ENCODE data around the gene THSD4.

THSD4 gene

DNA sequence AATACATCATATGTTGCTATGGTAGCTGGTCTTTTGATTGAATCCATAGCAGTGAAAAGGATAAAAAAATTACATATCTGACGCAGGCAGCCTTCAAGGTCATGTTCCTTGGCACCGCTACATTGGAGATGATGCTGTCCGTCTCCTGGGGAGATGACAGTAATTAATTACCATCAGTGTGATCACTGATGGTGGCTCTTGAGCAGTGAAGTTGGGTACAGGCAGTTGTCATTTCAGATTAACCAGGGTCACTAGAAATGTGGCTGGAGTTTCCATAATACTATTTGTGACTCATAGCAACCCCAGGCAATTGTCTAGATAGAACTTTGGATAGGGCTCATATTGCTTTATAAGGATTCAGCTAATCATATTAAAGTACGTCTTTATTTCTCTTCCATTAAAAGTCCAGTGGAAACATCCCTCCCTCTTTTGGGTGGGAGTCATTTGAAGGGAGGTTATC, 136.3 kb downstream of the THSD4 start:
- no peak for TF ChIP-seq ZFX (IDR thresholded peaks at IDR 0.05)
- TF ChIP-seq, protein P1, sequence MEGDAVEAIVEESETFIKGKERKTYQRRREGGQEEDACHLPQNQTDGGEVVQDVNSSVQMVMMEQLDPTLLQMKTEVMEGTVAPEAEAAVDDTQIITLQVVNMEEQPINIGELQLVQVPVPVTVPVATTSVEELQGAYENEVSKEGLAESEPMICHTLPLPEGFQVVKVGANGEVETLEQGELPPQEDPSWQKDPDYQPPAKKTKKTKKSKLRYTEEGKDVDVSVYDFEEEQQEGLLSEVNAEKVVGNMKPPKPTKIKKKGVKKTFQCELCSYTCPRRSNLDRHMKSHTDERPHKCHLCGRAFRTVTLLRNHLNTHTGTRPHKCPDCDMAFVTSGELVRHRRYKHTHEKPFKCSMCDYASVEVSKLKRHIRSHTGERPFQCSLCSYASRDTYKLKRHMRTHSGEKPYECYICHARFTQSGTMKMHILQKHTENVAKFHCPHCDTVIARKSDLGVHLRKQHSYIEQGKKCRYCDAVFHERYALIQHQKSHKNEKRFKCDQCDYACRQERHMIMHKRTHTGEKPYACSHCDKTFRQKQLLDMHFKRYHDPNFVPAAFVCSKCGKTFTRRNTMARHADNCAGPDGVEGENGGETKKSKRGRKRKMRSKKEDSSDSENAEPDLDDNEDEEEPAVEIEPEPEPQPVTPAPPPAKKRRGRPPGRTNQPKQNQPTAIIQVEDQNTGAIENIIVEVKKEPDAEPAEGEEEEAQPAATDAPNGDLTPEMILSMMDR (conservative IDR thresholded peaks at IDR 0.05), result no peak
- peak overlapping the region; percentile 59; the same call in 1 of the 2 replicates for H3K27ac ChIP-seq

DNA sequence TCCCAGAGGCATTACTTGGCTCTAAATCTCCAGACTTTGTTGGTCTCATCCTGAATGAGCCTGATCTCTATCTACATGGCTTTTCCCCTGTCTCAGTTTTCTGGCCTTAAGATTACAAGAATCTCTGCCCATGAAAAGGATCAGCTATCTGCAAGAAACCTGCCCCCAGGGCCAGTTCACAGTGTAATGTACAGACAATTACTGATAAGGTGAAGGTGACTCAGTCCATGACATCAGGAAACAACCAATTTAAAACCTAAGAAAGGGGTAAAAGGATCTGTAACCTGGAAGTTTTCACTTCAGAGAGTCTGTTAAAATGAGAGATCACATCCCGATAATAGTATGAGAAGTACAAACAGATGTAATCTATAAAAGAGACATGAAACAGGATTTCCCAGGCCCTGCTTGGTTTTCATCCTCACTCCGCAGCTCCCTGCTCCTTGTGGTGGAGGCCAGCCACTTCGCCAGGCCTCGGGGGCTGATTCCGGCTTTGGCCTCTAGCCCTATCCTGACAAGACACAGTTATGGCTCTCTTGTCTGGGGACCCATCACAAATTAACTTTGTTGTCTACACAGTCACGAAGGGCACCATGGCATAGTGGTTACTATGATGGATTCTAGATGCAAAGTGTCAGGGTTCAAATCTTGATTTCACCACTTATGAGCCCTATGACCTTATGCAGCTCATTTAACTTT, 136.9 kb downstream of the THSD4 start:
- peak overlapping the region; percentile 59 for H3K27ac ChIP-seq
- TF ChIP-seq, protein P1 (conservative IDR thresholded peaks at IDR 0.05), result no peak; the same call in 1 of the 2 replicates

DNA sequence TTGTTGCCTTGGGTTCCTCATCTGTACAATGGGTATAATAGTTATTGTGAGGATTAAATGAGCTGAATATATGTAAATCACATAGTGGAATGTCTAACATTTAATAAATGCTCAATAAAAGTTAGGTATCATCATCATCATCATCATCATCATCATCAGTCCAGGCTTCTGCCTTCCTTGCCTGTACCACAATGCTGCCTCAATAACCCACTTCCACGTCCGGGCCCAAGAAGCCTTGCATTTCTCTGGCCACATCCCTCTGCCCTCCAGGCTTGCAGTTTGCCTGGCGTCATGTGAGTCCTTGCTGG, 137.4 kb downstream of the THSD4 start:
- H3K27ac ChIP-seq, result peak overlapping the region; percentile 59
- no peak for TF ChIP-seq ZFX (IDR thresholded peaks at IDR 0.05)
- TF ChIP-seq, protein P1 (conservative IDR thresholded peaks at IDR 0.05), result no peak

DNA sequence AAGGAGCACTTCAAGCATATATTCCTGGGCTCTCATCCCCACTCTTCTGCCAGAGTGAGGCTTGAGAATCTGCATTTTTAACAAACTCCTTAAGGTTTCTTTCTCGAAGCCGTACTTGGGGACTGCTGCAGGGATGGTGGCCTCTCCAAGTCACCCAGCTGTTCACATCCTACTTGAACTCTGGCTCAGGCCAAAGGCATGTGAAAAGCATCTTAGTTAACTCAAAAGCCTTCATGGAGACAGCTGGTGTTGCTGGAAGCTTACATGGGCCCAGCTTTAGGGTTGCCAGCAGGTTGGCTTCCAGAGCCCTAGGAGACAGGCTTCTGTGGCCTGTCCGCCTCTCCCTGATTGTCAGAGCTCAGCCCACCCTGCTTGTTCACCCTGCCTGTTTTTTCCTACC, 139.2 kb downstream of the THSD4 start:
- peak overlapping the region; percentile 23 for H3K27ac ChIP-seq
- TF ChIP-seq, protein P1 (conservative IDR thresholded peaks at IDR 0.05), result no peak
- no peak for TF ChIP-seq ZFX (IDR thresholded peaks at IDR 0.05)

DNA sequence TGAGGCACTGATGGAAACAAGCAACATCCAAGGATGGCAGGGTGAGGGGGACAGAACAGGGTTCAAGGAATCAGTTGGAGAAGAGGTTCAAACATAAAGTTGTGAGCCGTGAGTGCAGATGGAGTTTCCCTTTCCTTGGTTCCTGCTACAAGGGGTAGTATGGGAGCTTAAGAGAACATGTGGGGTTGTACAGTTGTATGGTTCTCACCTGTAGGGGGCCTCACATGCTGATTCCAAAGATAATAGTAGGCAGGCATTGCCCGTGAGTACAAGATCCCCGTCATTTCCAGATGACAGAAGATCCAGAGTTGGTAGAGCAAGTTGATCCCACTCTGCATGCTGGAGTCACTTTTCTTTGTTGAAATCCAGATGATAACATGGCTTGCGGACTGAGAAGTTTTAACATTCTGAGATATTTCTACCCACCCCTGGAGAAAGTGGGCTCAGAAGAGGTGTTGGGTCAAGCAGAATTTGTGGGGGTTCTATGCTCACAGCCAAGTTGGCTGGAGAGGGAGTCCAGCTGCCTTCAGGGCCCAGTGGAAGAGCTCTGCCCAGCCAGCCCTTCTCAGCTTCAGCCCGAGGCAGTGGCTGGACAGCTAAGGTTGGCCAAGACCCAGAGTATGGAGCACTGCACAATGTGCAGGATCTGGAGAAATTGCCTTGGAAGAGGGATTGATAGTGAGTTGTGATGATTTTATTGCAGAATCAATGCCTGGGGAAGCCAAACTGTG, 141.8 kb downstream of the THSD4 start:
- no peak for TF ChIP-seq ZFX (IDR thresholded peaks at IDR 0.05)
- TF ChIP-seq, protein P1 (conservative IDR thresholded peaks at IDR 0.05), result no peak
- H3K27ac ChIP-seq, result no peak overlapping the region

DNA sequence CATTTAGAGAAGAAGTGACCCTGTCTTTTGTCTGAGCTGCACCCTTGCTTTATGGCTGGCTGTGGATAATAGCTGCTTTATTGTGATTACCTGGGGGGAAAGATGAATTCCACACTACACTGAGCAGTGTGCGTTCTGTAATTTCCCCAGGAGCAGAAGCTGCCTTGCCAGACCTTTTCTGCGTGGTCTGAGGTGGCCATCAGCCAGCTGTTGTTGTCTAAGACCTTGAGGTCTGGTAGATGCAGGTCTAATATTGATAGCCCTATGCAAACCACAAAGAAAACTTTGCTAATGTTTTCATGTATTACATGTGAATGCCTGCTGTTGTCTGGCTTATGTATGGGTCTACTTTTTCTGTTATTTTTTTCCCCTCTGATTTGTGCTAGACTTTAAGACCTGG, 144.6 kb downstream of the THSD4 start:
- no peak overlapping the region for H3K27ac ChIP-seq
- no peak for TF ChIP-seq ZFX (IDR thresholded peaks at IDR 0.05)
- TF ChIP-seq, protein P1 (conservative IDR thresholded peaks at IDR 0.05), result no peak

DNA sequence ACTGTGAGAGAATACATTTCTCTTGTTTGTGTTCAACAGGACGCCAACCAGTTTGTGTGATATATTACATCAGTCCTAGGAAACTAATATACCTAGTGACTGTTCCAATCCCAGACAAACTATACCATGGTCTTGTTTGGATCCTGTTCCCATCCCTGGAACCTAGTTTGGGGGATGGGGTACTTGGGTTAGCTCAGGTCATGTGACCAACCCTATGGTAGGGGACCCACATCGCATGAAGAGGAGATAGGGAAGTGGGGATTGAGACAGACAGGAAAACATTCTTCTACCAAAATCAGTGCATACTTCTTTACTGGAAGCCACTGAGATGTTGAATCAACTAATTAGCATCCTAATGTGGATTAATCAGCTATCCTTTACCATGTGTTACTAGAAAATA, 146.1 kb downstream of the THSD4 start:
- no peak for TF ChIP-seq ZFX (IDR thresholded peaks at IDR 0.05)
- TF ChIP-seq, protein P1 (conservative IDR thresholded peaks at IDR 0.05), result no peak
- no peak overlapping the region for H3K27ac ChIP-seq

Measured in C4-2B (cell line).